CD4-positive, alpha-beta T cell (primary cell): ENCODE results near the gene CCDC178. TPM values are rescaled to one million over a fixed set of nuclear protein-coding genes. Genes with fewer than 3 reads are reported as not detected.

Experiments
- ATAC-seq: fragments of 200-7000 bp; cut with Tn5 transposase; one replicate; pipeline ENCODE4 v1.10.0; 2022; ENCODE audit warnings: mild to moderate bottlenecking; ENCODE audit not compliant: poor library complexity
- CTCF ChIA-PET: fragments of 350-600 bp; sonication (Branson Sonifier 250); formaldehyde crosslinking; loops from one replicate; lab custom pipeline; 2021; ENCODE audit warnings: antibody characterized with exemption, inconsistent platforms; lab: Charles Lee
- POLR2A ChIA-PET: fragments of 350-600 bp; sonication (Branson Sonifier 250); formaldehyde crosslinking; loops from one replicate; lab custom pipeline; 2021; ENCODE audit warnings: antibody characterized with exemption, inconsistent platforms; lab: Charles Lee
- DNase-seq, 14 experiments: peaks; one replicate each; pipeline ENCODE4 v3.0.0-alpha.2; 2013 to 2020; ENCODE audit warnings: mixed read lengths in 2 of 14
- H3K27ac ChIP-seq, 2 donors: one replicate each; pipeline versions ENCODE4 v1.5.1 to v1.7.0; 2013; ENCODE audit warnings: low read length in 2 of 2, low read depth in 1 of 2, mild to moderate bottlenecking in 1 of 2
- H3K27me3 ChIP-seq, 2 experiments: 1 replicate in 1 of 2; 2 replicates in 1 of 2; pipeline versions ENCODE4 v1.6.1 to v1.7.0; 2013; ENCODE audit warnings: low read length in 2 of 2, control low read depth in 1 of 2, mild to moderate bottlenecking in 1 of 2, moderate library complexity in 1 of 2; ENCODE audit not compliant: insufficient read depth in 2 of 2, control insufficient read depth in 1 of 2
- H3K36me3 ChIP-seq: one replicate; pipeline ENCODE4 v1.6.1; 2013; ENCODE audit warnings: low read length, control low read depth; ENCODE audit not compliant: insufficient read depth
- H3K4me1 ChIP-seq: one replicate; pipeline ENCODE4 v1.6.1; 2013; ENCODE audit warnings: low read length, control low read depth; ENCODE audit not compliant: insufficient read depth
- H3K4me3 ChIP-seq: one replicate; pipeline ENCODE4 v1.5.1; 2013; ENCODE audit warnings: mild to moderate bottlenecking, low read length, moderate library complexity
- H3K9me3 ChIP-seq, 2 experiments: 1 replicate in 1 of 2; 2 replicates in 1 of 2; pipeline versions ENCODE4 v1.6.1 to v1.7.0; 2013; ENCODE audit warnings: low read length in 2 of 2, mild to moderate bottlenecking in 2 of 2, control low read depth in 1 of 2, moderate library complexity in 1 of 2; ENCODE audit not compliant: control insufficient read depth in 1 of 2, insufficient read depth in 1 of 2
- H3K27ac Mint-ChIP-seq: one replicate; pipeline ENCODE4 v1.8.0; 2020; ENCODE audit warnings: mixed read lengths
- H3K27me3 Mint-ChIP-seq: one replicate; pipeline ENCODE4 v1.8.0; 2021; ENCODE audit warnings: mixed read lengths
- H3K36me3 Mint-ChIP-seq: one replicate; pipeline ENCODE4 v1.8.0; 2021; ENCODE audit warnings: low read depth, mixed read lengths
- H3K4me1 Mint-ChIP-seq: one replicate; pipeline ENCODE4 v1.8.0; 2021; ENCODE audit warnings: low read depth, mixed read lengths
- H3K4me3 Mint-ChIP-seq: one replicate; pipeline ENCODE4 v1.8.0; 2020; ENCODE audit warnings: mild to moderate bottlenecking, mixed read lengths
- H3K9me3 Mint-ChIP-seq: one replicate; pipeline ENCODE4 v1.8.0; 2020; ENCODE audit warnings: mixed read lengths
- intact Hi-C, 2 experiments: fragments of 100-400 bp; cut with DNase I in 1 of 2; cut with micrococcal nuclease in 1 of 2; formaldehyde crosslinking; loops; one replicate each; pipeline versions ENCODE4 v1.15.1 to v1.9.0; 2023 to 2025; cut with DNase I, micrococcal nuclease
- total RNA-seq, 174 experiments: library from RNA in 2 of 174; stranded (reverse) in 2 of 174; gene quantifications; one replicate each; pipeline ENCODE4 v1.2.3 and lab custom pipeline; 2021 to 2026
- TF ChIP-seq, protein P1 (sequence below): fragments of 200-600 bp; IDR thresholded peaks from one replicate; pipeline ENCODE4 v1.8.0; 2022; ENCODE audit warnings: antibody characterized with exemption, mild to moderate bottlenecking

The CCDC178 gene
- total RNA-seq, 2 experiments from 2014 or later, result not detected

DNA sequence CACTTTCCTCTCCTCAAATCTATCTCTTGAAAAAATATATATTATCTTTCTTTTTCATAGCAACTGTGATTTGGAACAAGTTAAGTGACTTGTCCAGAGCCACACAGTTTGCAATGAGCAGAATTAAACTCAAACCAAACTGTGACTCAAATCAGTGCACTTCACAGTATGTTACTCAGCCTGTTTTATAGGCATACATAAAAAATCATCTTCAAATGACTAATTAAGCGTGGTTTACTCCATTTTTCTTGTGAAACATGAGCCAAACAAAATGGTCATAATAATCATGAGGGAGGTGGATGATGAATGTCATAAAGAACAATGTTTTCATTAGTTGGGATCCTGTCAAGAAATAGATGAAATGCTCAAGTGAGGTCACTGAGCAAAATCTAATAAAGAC lies 6.1 kb upstream of the CCDC178 start:
- intact Hi-C loops, result no loop called here

DNA sequence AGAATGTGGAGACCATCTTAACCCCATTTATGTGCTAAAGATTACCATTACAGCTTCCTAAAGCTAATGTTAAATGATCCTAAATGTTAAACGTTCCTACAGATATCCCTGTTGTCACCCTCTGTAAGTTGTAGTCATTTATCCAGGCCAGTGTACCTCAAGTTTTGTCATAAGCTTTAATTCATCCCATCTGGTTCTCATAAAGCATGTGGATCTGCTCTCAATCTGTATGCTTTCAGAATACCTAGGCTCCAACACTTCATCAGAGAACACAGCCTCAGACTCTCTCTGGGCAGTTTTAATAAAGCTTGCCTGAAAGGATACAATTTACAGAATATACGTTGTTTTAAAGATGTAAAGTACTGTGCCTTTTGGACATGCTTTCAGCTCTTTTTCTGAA lies 4.2 kb upstream of the CCDC178 start:
- H3K27me3 Mint-ChIP-seq, result peaks cover 20% of the 10 kb centered on the region
- H3K36me3 Mint-ChIP-seq, result no peaks in the 10 kb centered on the region
- Histone ChIP-seq H3K27me3 (peaks cover 0 to 4% of the 10 kb centered on the region in 2 experiments), H3K27ac (no peak overlapping the region), H3K4me3 (no peak overlapping the region), H3K9me3 (peaks cover 0 to 13% of the 10 kb centered on the region in 2 experiments), H3K36me3 (no peaks in the 10 kb centered on the region), H3K4me1 (no peaks in the 10 kb centered on the region)
- H3K9me3 Mint-ChIP-seq, result peaks cover 6% of the 10 kb centered on the region
- DNase-seq (no peak), ATAC-seq (no peak)
- ChIA-PET POLR2A (no interaction called here), CTCF (no interaction called here)
- H3K27ac Mint-ChIP-seq, result no peak overlapping the region
- TF ChIP-seq, protein P1, sequence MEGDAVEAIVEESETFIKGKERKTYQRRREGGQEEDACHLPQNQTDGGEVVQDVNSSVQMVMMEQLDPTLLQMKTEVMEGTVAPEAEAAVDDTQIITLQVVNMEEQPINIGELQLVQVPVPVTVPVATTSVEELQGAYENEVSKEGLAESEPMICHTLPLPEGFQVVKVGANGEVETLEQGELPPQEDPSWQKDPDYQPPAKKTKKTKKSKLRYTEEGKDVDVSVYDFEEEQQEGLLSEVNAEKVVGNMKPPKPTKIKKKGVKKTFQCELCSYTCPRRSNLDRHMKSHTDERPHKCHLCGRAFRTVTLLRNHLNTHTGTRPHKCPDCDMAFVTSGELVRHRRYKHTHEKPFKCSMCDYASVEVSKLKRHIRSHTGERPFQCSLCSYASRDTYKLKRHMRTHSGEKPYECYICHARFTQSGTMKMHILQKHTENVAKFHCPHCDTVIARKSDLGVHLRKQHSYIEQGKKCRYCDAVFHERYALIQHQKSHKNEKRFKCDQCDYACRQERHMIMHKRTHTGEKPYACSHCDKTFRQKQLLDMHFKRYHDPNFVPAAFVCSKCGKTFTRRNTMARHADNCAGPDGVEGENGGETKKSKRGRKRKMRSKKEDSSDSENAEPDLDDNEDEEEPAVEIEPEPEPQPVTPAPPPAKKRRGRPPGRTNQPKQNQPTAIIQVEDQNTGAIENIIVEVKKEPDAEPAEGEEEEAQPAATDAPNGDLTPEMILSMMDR, result no peak
- intact Hi-C loops, result no loop called here
- no peak overlapping the region for H3K4me3 Mint-ChIP-seq
- H3K4me1 Mint-ChIP-seq, result no peaks in the 10 kb centered on the region

More for the DNA sequence above, 6.1 kb upstream of the CCDC178 start:
- no peaks in the 10 kb centered on the region for H3K4me1 ChIP-seq
- no peak overlapping the region for H3K27ac Mint-ChIP-seq
- DNase-seq (no peak), ATAC-seq (no peak)
- no peak overlapping the region for H3K27ac ChIP-seq
- peaks cover 5% of the 10 kb centered on the region for H3K9me3 Mint-ChIP-seq
- TF ChIP-seq, protein P1, result no peak
- H3K36me3 ChIP-seq, result no peaks in the 10 kb centered on the region
- peaks cover 0 to 8% of the 10 kb centered on the region in 2 experiments for H3K9me3 ChIP-seq
- peaks cover 9% of the 10 kb centered on the region for H3K27me3 Mint-ChIP-seq
- CTCF ChIA-PET, result no interaction called here
- no peaks in the 10 kb centered on the region for H3K27me3 ChIP-seq
- no peak overlapping the region for H3K4me3 ChIP-seq
- POLR2A ChIA-PET, result no interaction called here
- no peaks in the 10 kb centered on the region for H3K36me3 Mint-ChIP-seq
- H3K4me1 Mint-ChIP-seq, result no peaks in the 10 kb centered on the region
- H3K4me3 Mint-ChIP-seq, result no peak overlapping the region

DNA sequence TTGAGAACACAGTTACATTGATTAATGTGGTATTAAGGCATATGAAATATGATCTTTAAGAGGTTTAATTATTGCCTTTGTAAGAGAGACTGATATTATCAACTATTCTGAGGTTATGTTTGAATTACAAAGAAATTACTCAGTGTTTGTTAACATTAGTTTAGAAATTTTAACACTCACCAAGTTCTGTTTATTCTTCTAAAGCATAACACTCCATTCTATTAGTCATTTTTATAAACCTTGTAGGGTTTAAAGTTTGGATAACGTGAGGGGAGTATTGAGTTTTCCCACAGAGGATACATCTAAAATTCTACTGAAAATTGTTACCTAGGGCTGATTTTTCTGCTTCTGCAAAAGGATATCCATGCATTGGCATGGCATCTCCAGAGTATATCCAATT lies 7.7 kb downstream of the CCDC178 start:
- ChIA-PET POLR2A (no interaction called here), CTCF (no interaction called here)
- Mint-ChIP-seq H3K27me3 (no peaks in the 10 kb centered on the region), H3K9me3 (peaks cover 2% of the 10 kb centered on the region), H3K36me3 (no peaks in the 10 kb centered on the region), H3K4me3 (no peak overlapping the region), H3K27ac (no peak overlapping the region), H3K4me1 (no peaks in the 10 kb centered on the region)
- Histone ChIP-seq H3K36me3 (no peaks in the 10 kb centered on the region), H3K4me3 (no peak overlapping the region), H3K27ac (no peak overlapping the region), H3K9me3 (peaks cover 0 to 5% of the 10 kb centered on the region in 2 experiments), H3K4me1 (no peaks in the 10 kb centered on the region), H3K27me3 (no peaks in the 10 kb centered on the region)
- TF ChIP-seq, protein P1, result no peak
- intact Hi-C loops, result no loop called here
- ATAC-seq, result no peak
- no peak for DNase-seq
